Right lobe of liver (tissue), 4 donors: ENCODE measurements around the gene RNF19B.

Source experiments
- CTCF ChIP-seq, 4 donors: fragments of 200-600 bp in 3 of 4; fragments of 450-650 bp in 1 of 4; IDR thresholded peaks; one replicate each; pipeline versions ENCODE4 v1.5.1 to v1.8.0; 2016 to 2022; ENCODE audit warnings: antibody characterized with exemption in 4 of 4, mild to moderate bottlenecking in 2 of 4
- POLR2A ChIP-seq: fragments of 450-650 bp; IDR thresholded peaks from one replicate; pipeline ENCODE4 v1.6.1; 2017; ENCODE audit warnings: antibody characterized with exemption, mild to moderate bottlenecking
- donor health status: DM: no; HTN: no; CAD: no.
- donor health status: DM: no; HTN: no; CAD: no.
- donor health status: DM: no; HTN: yes; CAD: no.

- TF ChIP-seq CTCF (IDR thresholded peaks at IDR 0.05) (no peak), POLR2A (no peak)
Measured at GRCh38 chr1:33012165-33012564, 47.6 kb upstream of the RNF19B start.
